ENCODE measurements around the gene CHIT1. TPM values are rescaled to one million over a fixed set of nuclear protein-coding genes. Genes with fewer than 3 reads are reported as not detected.
A peak's percentile ranks its signal among the peaks of the same experiment; 100 is the strongest.

Gene CHIT1
- total and polyA plus RNA-seq, 4 donors = 0.89 to 4.9 (median 2.0) TPM

DNA sequence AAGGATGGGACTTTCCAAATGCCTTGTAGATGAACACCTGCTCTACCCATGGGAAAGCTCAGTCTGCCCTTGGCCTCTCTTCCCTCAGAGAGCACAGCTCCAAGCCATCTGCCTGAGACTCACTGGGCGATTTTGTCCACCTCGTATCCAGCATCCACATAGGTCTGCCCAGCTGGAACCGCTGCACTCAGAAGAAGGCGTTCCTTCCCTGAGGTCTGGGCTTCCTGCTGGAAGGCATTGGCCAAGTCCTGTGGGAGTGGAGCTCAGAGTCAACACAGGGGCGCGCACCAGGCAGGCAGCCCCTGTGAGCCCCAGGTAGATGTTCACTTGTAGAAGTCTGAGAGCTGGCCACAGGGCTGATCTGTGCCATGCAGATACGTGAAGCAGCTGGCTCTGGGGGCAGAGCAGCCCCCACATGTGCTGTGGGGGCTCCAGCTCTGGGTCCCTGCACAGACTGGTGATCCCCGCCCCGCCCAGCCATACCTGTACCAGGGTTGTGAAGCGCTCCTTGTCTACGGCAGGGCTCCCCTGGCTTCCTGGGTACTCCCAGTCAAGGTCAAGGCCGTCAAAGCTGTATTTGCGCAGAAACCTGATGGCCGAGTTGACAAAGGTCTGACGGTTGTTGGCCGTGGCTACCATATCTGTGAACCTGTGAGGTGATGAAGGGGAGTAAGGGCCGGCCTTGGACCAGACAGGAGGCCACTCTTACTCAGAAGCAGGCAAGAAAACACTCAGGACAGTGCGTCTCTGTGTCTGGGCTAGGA, 6.3 kb downstream of the CHIT1 start:
- TF ChIP-seq CTCF (IDR thresholded peaks at IDR 0.05; ENCODE audit: control extremely low read depth, extremely low read depth) = no peak
- WGBS, 2 donors = 86 to 93% methylated on average over 18 of the region's 18 CpGs
- ATAC-seq (ENCODE audit: insufficient read depth, low FRiP score) (no peak), DNase-seq (no peak)
- Histone ChIP-seq H3K9ac (ENCODE audit: insufficient read depth in 1 of 2, low read length in 2 of 2) (no peak overlapping the region), H3K27ac (ENCODE audit: low read depth in 1 of 2, low read length in 1 of 2) (no peak overlapping the region), H3K4me1 (ENCODE audit: control insufficient read depth in 5 of 5, insufficient read depth in 5 of 5, low read length in 5 of 5) (no peaks in the 10 kb centered on the region), H3K9me3 (ENCODE audit: control insufficient read depth in 4 of 4, insufficient read depth in 3 of 4, low read length in 3 of 4) (no peaks in the 10 kb centered on the region), H3K36me3 (ENCODE audit: control insufficient read depth in 4 of 4, insufficient read depth in 4 of 4, low read length in 4 of 4) (no peaks in the 10 kb centered on the region), H3K4me3 (no peak overlapping the region), H3K27me3 (ENCODE audit: control insufficient read depth in 3 of 3, insufficient read depth in 3 of 3, low read length in 2 of 3) (peaks cover 0 to 23% (median 2%) of the 10 kb centered on the region in 3 donors)

- ATAC-seq (ENCODE audit: insufficient read depth, low FRiP score) = no peak
- WGBS, 2 donors = 83 to 94% methylated on average over 8 of the region's 8 CpGs
- no peak overlapping the region for H3K27ac ChIP-seq (ENCODE audit: low read depth in 1 of 2, low read length in 1 of 2)
Measured at GRCh38 chr1:203219934-203220333, 9.5 kb downstream of the CHIT1 start.

GRCh38 chr1:203219171-203219570, 10.3 kb downstream of the CHIT1 start:
- H3K4me1 ChIP-seq (ENCODE audit: control insufficient read depth in 5 of 5, insufficient read depth in 5 of 5, low read length in 5 of 5) = no peaks in the 10 kb centered on the region
- H3K27me3 ChIP-seq (ENCODE audit: control insufficient read depth in 3 of 3, insufficient read depth in 3 of 3, low read length in 2 of 3) = peaks cover 0 to 25% (median 2%) of the 10 kb centered on the region in 3 donors
- WGBS, 2 donors = 79 to 96% methylated on average over 1 of the region's 1 CpG
- no peak for DNase-seq
- no peak overlapping the region for H3K4me3 ChIP-seq
- no peak overlapping the region for H3K27ac ChIP-seq (ENCODE audit: low read depth in 1 of 2, low read length in 1 of 2)
- H3K9me3 ChIP-seq (ENCODE audit: control insufficient read depth in 4 of 4, insufficient read depth in 3 of 4, low read length in 3 of 4) = no peaks in the 10 kb centered on the region
- H3K36me3 ChIP-seq (ENCODE audit: control insufficient read depth in 4 of 4, insufficient read depth in 4 of 4, low read length in 4 of 4) = no peaks in the 10 kb centered on the region
- TF ChIP-seq CTCF (IDR thresholded peaks at IDR 0.05; ENCODE audit: control extremely low read depth, extremely low read depth) = no peak
- no peak overlapping the region for H3K9ac ChIP-seq (ENCODE audit: insufficient read depth in 1 of 2, low read length in 2 of 2)
- no peak for ATAC-seq (ENCODE audit: insufficient read depth, low FRiP score)

More at GRCh38 chr1:203219934-203220333, 9.5 kb downstream of the CHIT1 start:
- Histone ChIP-seq H3K4me3 (no peak overlapping the region), H3K36me3 (ENCODE audit: control insufficient read depth in 4 of 4, insufficient read depth in 4 of 4, low read length in 4 of 4) (no peaks in the 10 kb centered on the region), H3K27me3 (ENCODE audit: control insufficient read depth in 3 of 3, insufficient read depth in 3 of 3, low read length in 2 of 3) (peaks cover 0 to 29% (median 2%) of the 10 kb centered on the region in 3 donors), H3K9ac (ENCODE audit: insufficient read depth in 1 of 2, low read length in 2 of 2) (no peak overlapping the region), H3K4me1 (ENCODE audit: control insufficient read depth in 5 of 5, insufficient read depth in 5 of 5, low read length in 5 of 5) (no peaks in the 10 kb centered on the region), H3K9me3 (ENCODE audit: control insufficient read depth in 4 of 4, insufficient read depth in 3 of 4, low read length in 3 of 4) (no peaks in the 10 kb centered on the region)
- no peak for TF ChIP-seq CTCF (IDR thresholded peaks at IDR 0.05; ENCODE audit: control extremely low read depth, extremely low read depth)
- peak in 1 of 3 donors; percentile 15 for DNase-seq
